OCI-LY1 (cell line): ENCODE measurements around the gene KCNA3.

ENCODE experiments used
- H2AFZ ChIP-seq: fragments of 200-600 bp; sonication (generic), shearing (Covaris generic); 2 replicates; pipeline ENCODE4 v1.6.0; 2014; ENCODE audit warnings: antibody characterized with exemption, mild to moderate bottlenecking, low read length
- H3F3A ChIP-seq: fragments of 200-600 bp; sonication (generic), shearing (Covaris generic); 2 replicates; pipeline ENCODE4 v1.6.0; 2014; ENCODE audit warnings: mild to moderate bottlenecking, antibody characterized with exemption, low read length, moderate library complexity; ENCODE audit not compliant: insufficient read depth
- H3K27ac ChIP-seq: fragments of 200-600 bp; sonication (generic); 2 replicates; pipeline ENCODE4 v1.5.1; 2014; ENCODE audit warnings: low read length, mixed run types, mild to moderate bottlenecking, low read depth; ENCODE audit not compliant: poor library complexity, severe bottlenecking
- H3K27me3 ChIP-seq: fragments of 200-600 bp; sonication (generic); 2 replicates; pipeline ENCODE4 v1.6.0; 2014; ENCODE audit warnings: antibody characterized with exemption, mild to moderate bottlenecking, low read length, moderate library complexity; ENCODE audit not compliant: insufficient read depth
- H3K36me3 ChIP-seq: fragments of 200-600 bp; sonication (generic); 2 replicates; pipeline ENCODE4 v1.6.1; 2014; ENCODE audit warnings: mild to moderate bottlenecking, antibody characterized with exemption, low read length, moderate library complexity, mixed read lengths; ENCODE audit not compliant: insufficient read depth
- H3K4me1 ChIP-seq: fragments of 200-600 bp; sonication (generic); 2 replicates; pipeline ENCODE4 v1.5.1; 2014; ENCODE audit warnings: mild to moderate bottlenecking, low read length, moderate library complexity; ENCODE audit not compliant: insufficient read depth, severe bottlenecking
- H3K4me2 ChIP-seq: fragments of 200-600 bp; sonication (generic), shearing (Covaris generic); 2 replicates; pipeline ENCODE4 v1.6.1; 2014; ENCODE audit warnings: low read length
- H3K4me3 ChIP-seq: fragments of 200-600 bp; sonication (generic); 2 replicates; pipeline ENCODE4 v1.5.1; 2014; ENCODE audit warnings: low read length, low read depth, mild to moderate bottlenecking, mixed read lengths; ENCODE audit not compliant: poor library complexity, severe bottlenecking
- H3K79me2 ChIP-seq: fragments of 200-600 bp; shearing (Covaris generic); 2 replicates; pipeline ENCODE4 v1.6.1; 2016; ENCODE audit warnings: mixed run types, low read length, mixed read lengths; ENCODE audit not compliant: insufficient read depth
- H3K9ac ChIP-seq: fragments of 200-600 bp; sonication (generic), shearing (Covaris generic); 2 replicates; pipeline ENCODE4 v1.6.1; 2014; ENCODE audit warnings: mild to moderate bottlenecking, low read length, mixed read lengths
- H3K9me2 ChIP-seq: fragments of 200-600 bp; sonication (generic), shearing (Covaris generic); 2 replicates; pipeline ENCODE4 v1.6.1; 2014; ENCODE audit warnings: low read depth, mild to moderate bottlenecking, low read length, mixed read lengths
- H3K9me3 ChIP-seq: fragments of 200-600 bp; shearing (Covaris generic); 2 replicates; pipeline ENCODE4 v1.6.1; 2014; ENCODE audit warnings: low read length, mixed read lengths
- H4K20me1 ChIP-seq: fragments of 200-600 bp; sonication (generic), shearing (Covaris generic); 2 replicates; pipeline ENCODE4 v1.6.0; 2016; ENCODE audit warnings: mild to moderate bottlenecking, low read length; ENCODE audit not compliant: insufficient read depth
- CTCF ChIP-seq: fragments of 200-600 bp; sonication (generic), shearing (Covaris generic); IDR thresholded peaks from 2 replicates; pipeline ENCODE4 v1.5.1; 2017; ENCODE audit warnings: mild to moderate bottlenecking, antibody characterized with exemption, low read length, moderate library complexity, mixed read lengths
- EZH2 ChIP-seq: fragments of 200-600 bp; sonication (generic), shearing (Covaris generic); IDR thresholded peaks from 2 replicates; pipeline ENCODE4 v1.8.0; 2017; ENCODE audit warnings: borderline replicate concordance, mixed run types, mild to moderate bottlenecking, antibody characterized with exemption, low read length, moderate library complexity, mixed read lengths

Gene KCNA3

GRCh38 chr1:110627764-110628163, 47.0 kb downstream of the KCNA3 start:
- H3K4me2 ChIP-seq, result no peak overlapping the region
- no peaks in the 10 kb centered on the region for H3K79me2 ChIP-seq
- no peaks in the 10 kb centered on the region for H3F3A ChIP-seq
- H3K27me3 ChIP-seq, result no peaks in the 10 kb centered on the region
- H3K4me3 ChIP-seq, result no peak overlapping the region
- H3K27ac ChIP-seq, result no peak overlapping the region
- no peaks in the 10 kb centered on the region for H3K36me3 ChIP-seq
- no peak for TF ChIP-seq EZH2
- no peak for TF ChIP-seq CTCF
- H4K20me1 ChIP-seq, result no peaks in the 10 kb centered on the region
- no peaks in the 10 kb centered on the region for H3K9me3 ChIP-seq
- no peak overlapping the region for H3K9ac ChIP-seq
- peaks cover 41% of the 10 kb centered on the region for H3K4me1 ChIP-seq
- no peak overlapping the region for H2AFZ ChIP-seq
- no peaks in the 10 kb centered on the region for H3K9me2 ChIP-seq

- no peaks in the 10 kb centered on the region for H3K9me3 ChIP-seq
- peaks cover 33% of the 10 kb centered on the region for H3K4me1 ChIP-seq
- no peak overlapping the region for H3K27ac ChIP-seq
Measured at GRCh38 chr1:110626889-110627288, 47.9 kb downstream of the KCNA3 start.

More at GRCh38 chr1:110626889-110627288, 47.9 kb downstream of the KCNA3 start:
- Histone ChIP-seq H2AFZ (no peak overlapping the region), H3K4me2 (no peak overlapping the region), H3K27me3 (no peaks in the 10 kb centered on the region), H3K4me3 (no peak overlapping the region), H3K36me3 (no peaks in the 10 kb centered on the region), H4K20me1 (no peaks in the 10 kb centered on the region), H3K9me2 (no peaks in the 10 kb centered on the region), H3F3A (no peaks in the 10 kb centered on the region), H3K9ac (no peak overlapping the region), H3K79me2 (no peaks in the 10 kb centered on the region)
- TF ChIP-seq CTCF, result no peak
- TF ChIP-seq EZH2, result no peak
